Mucosa of rectum (tissue), 2 donors: Measurements from ENCODE around the gene MED8.

Experiments
- H3K27ac ChIP-seq, 2 donors: one replicate each; pipeline ENCODE4 v1.7.0; 2013; ENCODE audit warnings: inconsistent platforms in 2 of 2, low read depth in 2 of 2, low read length in 2 of 2
- H3K27me3 ChIP-seq, 2 donors: one replicate each; pipeline ENCODE4 v1.7.0; 2013; ENCODE audit warnings: low read length in 2 of 2; ENCODE audit not compliant: control insufficient read depth in 2 of 2, insufficient read depth in 2 of 2
- H3K36me3 ChIP-seq, 2 donors: one replicate each; pipeline ENCODE4 v1.7.0; 2013; ENCODE audit warnings: low read length in 2 of 2; ENCODE audit not compliant: control insufficient read depth in 2 of 2, insufficient read depth in 2 of 2
- H3K4me1 ChIP-seq, 2 donors: one replicate each; pipeline ENCODE4 v1.7.0; 2013; ENCODE audit warnings: low read length in 2 of 2, mild to moderate bottlenecking in 1 of 2; ENCODE audit not compliant: control insufficient read depth in 2 of 2, insufficient read depth in 2 of 2
- H3K4me3 ChIP-seq, 2 donors: one replicate each; pipeline ENCODE4 v1.7.0; 2013; ENCODE audit warnings: low read length in 2 of 2
- H3K9ac ChIP-seq, 2 donors: one replicate each; pipeline ENCODE4 v1.7.0; 2013; ENCODE audit warnings: low read length in 2 of 2, low read depth in 1 of 2, mild to moderate bottlenecking in 1 of 2
- H3K9me3 ChIP-seq, 2 donors: one replicate each; pipeline ENCODE4 v1.7.0; 2013; ENCODE audit warnings: low read length in 2 of 2; ENCODE audit not compliant: control insufficient read depth in 2 of 2
- donor health status: healthy.
- donor health status: Normal muscosa, but diverticular disease.

Gene MED8

DNA sequence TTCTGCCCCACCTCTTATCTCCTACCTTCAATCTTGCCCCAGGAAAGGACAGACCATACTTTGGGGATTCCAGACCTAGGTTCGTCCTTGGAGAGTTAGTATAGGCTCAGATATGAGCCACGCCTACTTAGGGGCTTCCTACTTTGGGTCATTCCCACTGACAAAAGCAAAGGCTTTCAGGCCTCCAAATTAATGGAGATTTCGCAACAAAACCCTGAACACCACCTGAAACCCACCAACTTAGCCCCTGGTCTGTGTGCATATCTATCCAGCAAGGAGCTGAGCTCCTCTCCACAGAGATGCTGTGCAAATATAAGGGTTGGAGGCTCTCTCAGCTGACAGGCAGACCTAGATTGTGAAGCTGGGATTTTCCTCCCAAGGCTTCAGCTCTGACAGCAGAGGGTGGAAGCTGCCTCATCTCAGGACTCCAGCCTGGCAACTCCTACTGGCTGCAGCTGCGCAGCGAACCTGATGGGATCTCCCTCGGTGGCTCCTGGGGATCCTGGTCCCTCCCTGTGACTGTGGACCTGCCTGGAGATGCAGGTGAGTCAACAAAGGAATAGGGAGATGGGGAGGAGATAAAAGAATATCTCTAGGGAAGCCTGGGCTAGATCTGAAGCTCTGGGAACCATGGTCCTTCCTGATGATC, 49.9 kb downstream of the MED8 start:
- Histone ChIP-seq H3K27ac (no peak overlapping the region), H3K9me3 (no peaks in the 10 kb centered on the region), H3K4me1 (peaks cover 0 to 6% of the 10 kb centered on the region in 2 donors), H3K9ac (no peak overlapping the region), H3K4me3 (no peak overlapping the region), H3K36me3 (no peaks in the 10 kb centered on the region), H3K27me3 (no peaks in the 10 kb centered on the region)

DNA sequence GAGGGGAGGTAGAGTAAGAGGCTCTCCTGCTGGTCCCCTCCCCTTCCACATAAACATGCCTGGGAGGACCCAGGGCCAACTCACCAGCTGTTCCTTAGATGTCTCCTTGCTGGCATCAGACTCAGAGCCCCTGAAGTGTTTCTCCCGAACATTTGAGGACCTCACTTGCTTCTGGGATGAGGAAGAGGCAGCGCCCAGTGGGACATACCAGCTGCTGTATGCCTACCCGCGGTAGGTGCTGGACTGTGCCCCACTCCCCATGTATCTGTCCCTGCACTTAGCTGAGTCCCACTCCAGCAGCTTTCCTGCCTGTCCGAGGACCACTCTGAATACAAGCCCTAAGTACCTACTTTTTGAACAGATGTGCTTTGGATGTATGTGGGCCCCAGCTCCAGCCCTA, 51.6 kb downstream of the MED8 start:
- Histone ChIP-seq H3K9ac (no peak overlapping the region), H3K9me3 (no peaks in the 10 kb centered on the region), H3K36me3 (no peaks in the 10 kb centered on the region), H3K4me3 (no peak overlapping the region), H3K4me1 (no peaks in the 10 kb centered on the region), H3K27ac (no peak overlapping the region), H3K27me3 (no peaks in the 10 kb centered on the region)

- Histone ChIP-seq H3K4me1 (no peaks in the 10 kb centered on the region), H3K27ac (no peak within 1 kb of the TSS), H3K27me3 (no peaks in the 10 kb centered on the region), H3K9ac (no peak within 1 kb of the TSS), H3K4me3 (no peak within 1 kb of the TSS), H3K36me3 (no peaks in the 10 kb centered on the region), H3K9me3 (no peaks in the 10 kb centered on the region)
Measured at GRCh38 chr1:43337588-43337987, 52.0 kb downstream of the MED8 start, which contains the start of gene MPL. MPL (plus strand) TSS chr1:43337818; CDS start chr1:43337849, 31 bp downstream.

DNA sequence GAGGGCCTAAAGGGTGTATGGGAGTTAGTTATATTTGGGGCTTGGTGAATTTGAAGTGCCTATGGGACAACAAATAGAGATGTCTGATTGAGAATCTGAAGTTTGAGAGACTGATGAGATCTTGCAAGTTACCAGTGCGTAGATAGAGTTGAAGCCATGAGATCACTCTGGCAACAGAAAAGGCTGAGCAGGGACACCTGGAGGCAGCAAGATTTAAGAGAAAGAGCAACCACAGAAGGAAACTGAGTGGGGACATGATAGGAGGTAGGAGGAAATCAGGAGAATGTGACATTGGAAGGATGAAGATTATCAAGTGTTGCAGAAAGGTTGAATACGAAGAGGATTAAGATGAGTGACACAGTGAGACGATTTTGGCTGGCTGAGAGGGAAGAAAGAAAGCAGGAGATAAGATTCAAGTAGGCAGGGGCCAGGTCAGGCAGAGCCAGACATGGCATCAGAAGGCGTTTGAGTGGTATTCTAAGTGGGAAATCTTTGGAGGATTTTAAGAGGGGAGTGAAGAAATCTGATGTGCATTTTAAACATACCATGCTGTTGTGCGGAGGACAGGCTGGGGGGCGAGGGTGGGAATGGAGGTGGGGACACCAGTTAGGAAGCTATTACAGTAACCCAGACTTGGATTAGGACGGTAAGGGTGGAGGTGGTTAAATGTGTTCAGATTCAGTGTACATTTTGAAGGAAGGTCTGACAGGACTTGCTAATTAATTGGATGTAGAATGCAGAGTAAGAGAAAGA, 55.0 kb downstream of the MED8 start:
- no peaks in the 10 kb centered on the region for H3K9me3 ChIP-seq
- H3K4me1 ChIP-seq, result peaks cover 3 to 7% of the 10 kb centered on the region in 2 donors
- no peak overlapping the region for H3K4me3 ChIP-seq
- H3K36me3 ChIP-seq, result no peaks in the 10 kb centered on the region
- H3K9ac ChIP-seq, result no peak overlapping the region
- no peak overlapping the region for H3K27ac ChIP-seq
- H3K27me3 ChIP-seq, result no peaks in the 10 kb centered on the region
